K562 (cell line): ENCODE results near the gene BEST2. TPM values are rescaled to one million over a fixed set of nuclear protein-coding genes. Genes with fewer than 3 reads are reported as not detected.

Experiments used
- ARID1B ChIP-seq: fragments of 450-650 bp; IDR thresholded peaks from 2 replicates; pipeline ENCODE4 v1.6.1; 2016; ENCODE audit warnings: antibody characterized with exemption, mild to moderate bottlenecking, inconsistent platforms
- CCNT2 ChIP-seq: IDR thresholded peaks from 2 replicates; pipeline ENCODE4 v1.6.1; 2011; ENCODE audit warnings: borderline replicate concordance, low read depth, mild to moderate bottlenecking, moderate library complexity, mixed read lengths, low read length; ENCODE audit not compliant: insufficient read length; ENCODE audit errors: extremely low read depth
- CHD1 ChIP-seq: fragments of 200-600 bp; sonication (generic); IDR thresholded peaks from one replicate; pipeline ENCODE4 v1.6.1; 2012; ENCODE audit warnings: mild to moderate bottlenecking, moderate library complexity, low read length, inconsistent platforms
- HDAC6 ChIP-seq: IDR thresholded peaks from 2 replicates; pipeline ENCODE4 v1.6.1; 2012; ENCODE audit warnings: low read depth, mild to moderate bottlenecking, control low read depth, inconsistent platforms, low read length, moderate library complexity
- HNRNPH1 ChIP-seq: fragments of 200-400 bp; formaldehyde crosslinking; optimal IDR thresholded peaks from 2 replicates; pipeline ENCODE3; 2017; ENCODE audit warnings: low read depth, mild to moderate bottlenecking, low read length, moderate library complexity
- HNRNPUL1 ChIP-seq: fragments of 200-400 bp; formaldehyde crosslinking; IDR thresholded peaks from 2 replicates; pipeline ENCODE4 v1.6.1; 2017; ENCODE audit warnings: low read length
- RBM39 ChIP-seq: fragments of 200-400 bp; formaldehyde crosslinking; optimal IDR thresholded peaks from 2 replicates; pipeline ENCODE3; 2018; ENCODE audit warnings: low read depth, low read length
- XRCC3 ChIP-seq: fragments of 450-650 bp; IDR thresholded peaks from 2 replicates; pipeline ENCODE4 v1.6.1; 2017; ENCODE audit warnings: mild to moderate bottlenecking, moderate library complexity
- ZBTB40 ChIP-seq, 2 experiments: fragments of 450-650 bp in 1 of 2; sonication (generic) in 1 of 2; formaldehyde crosslinking in 1 of 2; IDR thresholded peaks; 2 replicates each; pipeline versions ENCODE4 v1.7.1 to v1.9.0; 2016 to 2022; ENCODE audit warnings: inconsistent platforms in 1 of 2, mild to moderate bottlenecking in 1 of 2, missing genetic modification reagents in 1 of 2
- ZFP30 ChIP-seq: fragments of 250-450 bp; sonication (Bioruptor Pico); IDR thresholded peaks from 2 replicates; pipeline ENCODE4 v1.8.0; 2022; ENCODE audit warnings: moderate library complexity, mild to moderate bottlenecking, inconsistent platforms, borderline replicate concordance
- ZMIZ1 ChIP-seq, 2 experiments: fragments of 150-350 bp in 1 of 2; IDR thresholded peaks; 2 replicates each; pipeline ENCODE4 v1.6.1; 2012 to 2016; ENCODE audit warnings: low read depth in 2 of 2, low read length in 2 of 2, mild to moderate bottlenecking in 1 of 2, moderate library complexity in 1 of 2
- ZNF184 ChIP-seq: sonication (generic); formaldehyde crosslinking; IDR thresholded peaks from 2 replicates; pipeline ENCODE4 v1.5.0; 2020; ENCODE audit warnings: missing genetic modification reagents
- polyA plus RNA-seq, 8 experiments: library from polyadenylated mRNA; depleted of rRNA in 4 of 8; stranded (reverse) in 5 of 8; unstranded in 3 of 8; fragments of >200 nt; fragmentation: Nextera tagmentation in 2 of 8; fragmentation: Illumina TruSeq in 1 of 8; extraction: Ambion mirVana in 2 of 8; extraction: Trizol in 1 of 8; gene quantifications; 2 replicates each; pipeline versions ENCODE4 v1.2.1 to v1.2.3, GENCODE V29; 2011 to 2014; ENCODE audit warnings: inconsistent platforms in 1 of 8, missing spikeins in 1 of 8
- total RNA-seq, 7 experiments: library from RNA; depleted of rRNA in 6 of 7; stranded (reverse); fragments of >200 nt in 6 of 7; fragmentation: Illumina TruSeq in 2 of 7; extraction: Trizol in 2 of 7; gene quantifications; 2 replicates each; pipeline versions ENCODE4 v1.2.1 to v1.2.3, GENCODE V29; 2011 to 2021; ENCODE audit warnings: low replicate concordance in 1 of 7
- TF ChIP-seq, protein P1 (sequence below): fragments of 200-800 bp; sonication (Bioruptor generic); IDR thresholded peaks from 2 replicates; pipeline ENCODE4 v1.6.1; 2017; ENCODE audit warnings: missing genetic modification characterization, missing compliant biosample characterization

BEST2 gene
- total and polyA plus RNA-seq, 9 of the 15 experiments (the other 6 are each of a cell fraction or from before 2014, with no cell fraction given): not detected

DNA sequence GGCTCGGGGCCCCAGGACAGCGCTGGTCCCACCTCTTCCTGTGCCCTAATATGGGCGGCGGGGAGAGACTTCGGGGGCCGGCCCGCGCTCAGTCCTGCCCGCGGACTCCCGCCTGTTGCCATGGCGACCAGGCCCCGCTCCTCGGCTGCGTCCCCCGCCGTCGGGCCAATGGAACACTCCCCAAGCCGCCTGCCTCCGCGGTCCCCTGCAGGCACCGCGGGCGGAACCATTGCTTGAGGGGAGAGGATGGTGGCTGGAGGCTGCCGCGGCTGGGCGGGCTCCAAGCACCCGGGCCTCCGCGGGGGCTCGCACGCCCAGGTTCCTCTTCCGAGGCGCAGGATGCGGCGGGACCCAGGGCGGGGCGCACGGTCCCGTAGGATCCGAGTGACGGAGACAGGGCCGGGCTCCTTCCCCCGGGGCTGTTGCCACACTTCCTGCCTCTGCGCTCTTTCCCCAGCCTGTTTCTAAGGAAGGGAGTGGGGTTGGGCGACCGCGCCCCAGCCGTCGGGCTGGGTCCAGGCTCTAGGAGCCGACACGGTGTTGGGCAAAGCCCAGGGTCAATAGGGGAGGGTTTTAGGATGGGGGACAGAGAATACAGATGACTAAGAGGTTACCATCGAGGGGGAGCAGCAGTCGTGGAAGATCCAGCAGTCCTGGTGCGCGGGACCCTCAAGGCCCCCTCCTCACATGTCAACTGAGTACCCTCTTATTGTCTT lies 38.5 kb downstream of the BEST2 start (continued):
- TF ChIP-seq, protein P1, sequence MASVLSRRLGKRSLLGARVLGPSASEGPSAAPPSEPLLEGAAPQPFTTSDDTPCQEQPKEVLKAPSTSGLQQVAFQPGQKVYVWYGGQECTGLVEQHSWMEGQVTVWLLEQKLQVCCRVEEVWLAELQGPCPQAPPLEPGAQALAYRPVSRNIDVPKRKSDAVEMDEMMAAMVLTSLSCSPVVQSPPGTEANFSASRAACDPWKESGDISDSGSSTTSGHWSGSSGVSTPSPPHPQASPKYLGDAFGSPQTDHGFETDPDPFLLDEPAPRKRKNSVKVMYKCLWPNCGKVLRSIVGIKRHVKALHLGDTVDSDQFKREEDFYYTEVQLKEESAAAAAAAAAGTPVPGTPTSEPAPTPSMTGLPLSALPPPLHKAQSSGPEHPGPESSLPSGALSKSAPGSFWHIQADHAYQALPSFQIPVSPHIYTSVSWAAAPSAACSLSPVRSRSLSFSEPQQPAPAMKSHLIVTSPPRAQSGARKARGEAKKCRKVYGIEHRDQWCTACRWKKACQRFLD (CRISPR knock-in tag): no peak
- TF ChIP-seq ZMIZ1 (IDR thresholded peaks at IDR 0.05; ENCODE audit: low read depth in 2 of 2, low read length in 2 of 2): no peak
- no peak for TF ChIP-seq HNRNPH1
- no peak for TF ChIP-seq XRCC3
- TF ChIP-seq ZBTB40 (IDR thresholded peaks at IDR 0.05): peak; percentile 84
- TF ChIP-seq ZBTB40 (CRISPR knock-in tag; IDR thresholded peaks at IDR 0.05): no peak
- peak; percentile 76 for TF ChIP-seq CCNT2
- peak; percentile 33; the same call in 1 of the 2 replicates for TF ChIP-seq ARID1B
- no peak for TF ChIP-seq ZNF184 (CRISPR knock-in tag)
- no peak for TF ChIP-seq CHD1
- no peak for TF ChIP-seq HDAC6
- TF ChIP-seq HNRNPUL1: no peak
- TF ChIP-seq ZFP30: no peak
- TF ChIP-seq RBM39: no peak
